WTC11 (cell line): Measurements from ENCODE around the gene CCNYL1. TPM values are rescaled to one million over a fixed set of nuclear protein-coding genes. Genes with fewer than 3 reads are reported as not detected.
A peak's percentile ranks its signal among the peaks of the same experiment; 100 is the strongest.

Experiments used
- ATAC-seq: fragments of 200-7000 bp; cut with Tn5 transposase; 2 replicates; pipeline ENCODE4 v1.10.0; 2021; ENCODE audit warnings: mild to moderate bottlenecking, moderate library complexity
- CTCF ChIA-PET: fragments of 300-600 bp; sonication (Branson Sonifier 250); formaldehyde crosslinking; loops from one replicate; lab custom pipeline; 2021; ENCODE audit warnings: antibody characterized with exemption; lab: Charles Lee
- POLR2A ChIA-PET: fragments of 350-600 bp; sonication (Branson Sonifier 250); formaldehyde crosslinking; loops from one replicate; lab custom pipeline; 2021; ENCODE audit warnings: antibody characterized with exemption; lab: Charles Lee
- DNase-seq: peaks from one replicate; pipeline ENCODE4 v3.0.0; 2021; ENCODE audit warnings: low spot score
- H3K27ac Mint-ChIP-seq: 2 replicates; pipeline ENCODE4 v1.8.0; 2021; ENCODE audit warnings: mixed read lengths
- H3K27me3 Mint-ChIP-seq: 2 replicates; pipeline ENCODE4 v1.8.0; 2021; ENCODE audit warnings: low read depth, mild to moderate bottlenecking, moderate library complexity, mixed read lengths
- H3K36me3 Mint-ChIP-seq: 2 replicates; pipeline ENCODE4 v1.8.0; 2021; ENCODE audit warnings: mixed read lengths
- H3K4me1 Mint-ChIP-seq: 2 replicates; pipeline ENCODE4 v1.8.0; 2022; ENCODE audit warnings: mixed read lengths
- H3K4me3 Mint-ChIP-seq: 2 replicates; pipeline ENCODE4 v1.8.0; 2021; ENCODE audit warnings: mild to moderate bottlenecking, moderate library complexity, mixed read lengths
- H3K9me3 Mint-ChIP-seq: 2 replicates; pipeline ENCODE4 v1.8.0; 2021; ENCODE audit warnings: mixed read lengths
- ATF1 ChIP-seq: sonication (generic); formaldehyde crosslinking; IDR thresholded peaks from 2 replicates; pipeline ENCODE4 v1.8.1; 2023; ENCODE audit warnings: mild to moderate bottlenecking, moderate library complexity, missing genetic modification reagents
- ATF2 ChIP-seq: sonication (generic); formaldehyde crosslinking; IDR thresholded peaks from 2 replicates; pipeline ENCODE4 v1.8.1; 2022; ENCODE audit warnings: low read depth, missing genetic modification reagents, borderline replicate concordance
- CTCF ChIP-seq: fragments of 200-600 bp; IDR thresholded peaks from 2 replicates; pipeline ENCODE4 v1.8.0; 2022; ENCODE audit warnings: antibody characterized with exemption
- ELF4 ChIP-seq: sonication (generic); formaldehyde crosslinking; IDR thresholded peaks from 2 replicates; pipeline ENCODE4 v1.8.1; 2022; ENCODE audit warnings: low read depth, mild to moderate bottlenecking, moderate library complexity, missing genetic modification reagents
- EMX1 ChIP-seq: fragments of 250-450 bp; sonication (Bioruptor Pico); IDR thresholded peaks from 2 replicates; pipeline ENCODE4 v1.8.0; 2021; ENCODE audit warnings: mild to moderate bottlenecking
- GABPB1 ChIP-seq: sonication (generic); formaldehyde crosslinking; IDR thresholded peaks from 2 replicates; pipeline ENCODE4 v1.8.1; 2023; ENCODE audit warnings: mild to moderate bottlenecking, missing genetic modification reagents
- GRHL2 ChIP-seq: fragments of 250-450 bp; sonication (Bioruptor Pico); IDR thresholded peaks from 2 replicates; pipeline ENCODE4 v1.8.0; 2022; ENCODE audit warnings: mild to moderate bottlenecking, moderate library complexity; ENCODE audit not compliant: insufficient replicate concordance, severe bottlenecking
- GTF2I ChIP-seq: fragments of 250-450 bp; sonication (Bioruptor Pico); conservative IDR thresholded peaks from 2 replicates; pipeline ENCODE4 v1.4.0; 2021; ENCODE audit warnings: mild to moderate bottlenecking
- JUN ChIP-seq: sonication (generic); formaldehyde crosslinking; IDR thresholded peaks from 2 replicates; pipeline ENCODE4 v1.8.0; 2023; ENCODE audit warnings: mild to moderate bottlenecking, missing genetic modification reagents
- KAT7 ChIP-seq: sonication (generic); formaldehyde crosslinking; IDR thresholded peaks from 2 replicates; pipeline ENCODE4 v1.8.1; 2023; ENCODE audit warnings: missing genetic modification reagents, mild to moderate bottlenecking, borderline replicate concordance
- MLX ChIP-seq: sonication (generic); formaldehyde crosslinking; IDR thresholded peaks from 2 replicates; pipeline ENCODE4 v1.8.1; 2023; ENCODE audit warnings: mild to moderate bottlenecking, missing genetic modification reagents, moderate library complexity
- NFE2L1 ChIP-seq: sonication (generic); formaldehyde crosslinking; IDR thresholded peaks from 2 replicates; pipeline ENCODE4 v1.8.1; 2023; ENCODE audit warnings: missing genetic modification reagents
- OVOL2 ChIP-seq: fragments of 250-450 bp; sonication (Bioruptor Pico); IDR thresholded peaks from 2 replicates; pipeline ENCODE4 v1.9.0; 2021; ENCODE audit warnings: mild to moderate bottlenecking, borderline replicate concordance
- PREB ChIP-seq: sonication (generic); formaldehyde crosslinking; IDR thresholded peaks from 2 replicates; pipeline ENCODE4 v1.8.1; 2022; ENCODE audit warnings: mild to moderate bottlenecking, missing genetic modification reagents, moderate library complexity, borderline replicate concordance
- TP53 ChIP-seq: sonication (generic); formaldehyde crosslinking; IDR thresholded peaks from 2 replicates; pipeline ENCODE4 v1.8.1; 2023; ENCODE audit warnings: mild to moderate bottlenecking, missing genetic modification reagents
- USF2 ChIP-seq: sonication (generic); formaldehyde crosslinking; IDR thresholded peaks from 2 replicates; pipeline ENCODE4 v1.8.1; 2023; ENCODE audit warnings: mild to moderate bottlenecking, missing genetic modification reagents, moderate library complexity
- ZBTB21 ChIP-seq: sonication (generic); formaldehyde crosslinking; IDR thresholded peaks from 2 replicates; pipeline ENCODE4 v1.8.1; 2023; ENCODE audit warnings: mild to moderate bottlenecking, missing genetic modification reagents, borderline replicate concordance
- ZBTB43 ChIP-seq: sonication (generic); formaldehyde crosslinking; IDR thresholded peaks from 2 replicates; pipeline ENCODE4 v1.8.1; 2023; ENCODE audit warnings: mild to moderate bottlenecking, missing genetic modification reagents
- ZNF138 ChIP-seq: sonication (generic); formaldehyde crosslinking; conservative IDR thresholded peaks from 2 replicates; pipeline ENCODE4 v1.8.1; 2022; ENCODE audit warnings: mild to moderate bottlenecking, moderate library complexity, missing genetic modification reagents
- ZNF232 ChIP-seq: sonication (generic); formaldehyde crosslinking; IDR thresholded peaks from 2 replicates; pipeline ENCODE4 v1.8.0; 2022; ENCODE audit warnings: mild to moderate bottlenecking, missing genetic modification reagents
- ZNF263 ChIP-seq: sonication (generic); formaldehyde crosslinking; IDR thresholded peaks from 2 replicates; pipeline ENCODE4 v1.8.1; 2022; ENCODE audit warnings: low read depth, mild to moderate bottlenecking, moderate library complexity, missing genetic modification reagents
- ZNF281 ChIP-seq: sonication (generic); formaldehyde crosslinking; IDR thresholded peaks from 2 replicates; pipeline ENCODE4 v1.8.0; 2023; ENCODE audit warnings: mild to moderate bottlenecking, missing genetic modification reagents
- ZNF396 ChIP-seq: fragments of 250-450 bp; sonication (Bioruptor Pico); IDR thresholded peaks from 2 replicates; pipeline ENCODE4 v1.8.0; 2021; ENCODE audit warnings: mild to moderate bottlenecking, moderate library complexity, borderline replicate concordance
- ZSCAN18 ChIP-seq: fragments of 250-450 bp; sonication (Bioruptor Pico); IDR thresholded peaks from 2 replicates; pipeline ENCODE4 v2.1.2; 2022; ENCODE audit warnings: mild to moderate bottlenecking, moderate library complexity
- total RNA-seq: library from RNA; stranded (reverse); gene quantifications from 3 replicates; pipeline ENCODE4 v1.2.3, GENCODE V29; 2021

The CCNYL1 gene
- total RNA-seq, 1 experiment from 2014 or later, result 31.6 TPM

- Mint-ChIP-seq H3K27ac (peak overlapping the region; percentile 96), H3K27me3 (no peaks in the 10 kb centered on the region), H3K36me3 (peaks cover 30% of the 10 kb centered on the region), H3K4me1 (peaks cover 74% of the 10 kb centered on the region), H3K9me3 (no peaks in the 10 kb centered on the region), H3K4me3 (peak overlapping the region; percentile 94)
- DNase-seq (peak; percentile 61), ATAC-seq (peak; percentile 1; the same call in 1 of the 2 replicates)
- ChIA-PET POLR2A (interaction anchor here (0.8 kb wide), 2 partner anchors 43 to 213 kb away, joined by 3 read pairs; no protein-coding TSS in a partner anchor), CTCF (interaction anchor here (0.7 to 6.3 kb wide), 13 partner anchors 19 to 273 kb away, joined by 3 to 95 read pairs (median 15); partner anchors contain the start of gene METTL21A)
- TF ChIP-seq ZBTB21 (CRISPR knock-in tag) (peak; percentile 23; the same call in 1 of the 2 replicates), KAT7 (CRISPR knock-in tag) (0 out of 2 replicates have a peak, but pooled peaks have one; percentile 4), ZNF281 (no peak), ELF4 (CRISPR knock-in tag) (no peak), CTCF (no peak), TP53 (CRISPR knock-in tag) (no peak), ATF2 (no peak), PREB (CRISPR knock-in tag) (no peak), ZNF232 (CRISPR knock-in tag) (no peak; the same call in 1 of the 2 replicates), GABPB1 (CRISPR knock-in tag) (no peak; the same call in 1 of the 2 replicates), ZBTB43 (CRISPR knock-in tag) (0 out of 2 replicates have a peak, but pooled peaks have one; percentile 4), JUN (no peak), GRHL2 (no peak), ZNF396 (CRISPR knock-in tag) (no peak), GTF2I (CRISPR knock-in tag) (no peak), ZNF138 (CRISPR knock-in tag) (0 out of 2 replicates have a peak, but pooled peaks have one; percentile 33), ZSCAN18 (CRISPR knock-in tag) (no peak), NFE2L1 (peak; percentile 32; the same call in 1 of the 2 replicates), OVOL2 (CRISPR knock-in tag) (no peak), USF2 (CRISPR knock-in tag) (no peak; the same call in 1 of the 2 replicates), ATF1 (CRISPR knock-in tag) (no peak), EMX1 (CRISPR knock-in tag) (no peak), ZNF263 (CRISPR knock-in tag) (no peak), MLX (CRISPR knock-in tag) (no peak)
These were observed 56.2 kb downstream of the CCNYL1 start for GRCh38 chr2:207767461-207768167.
